DOHH2 (cell line): ENCODE results near the gene SF3A2.

Experiments used
- H3F3A ChIP-seq: fragments of 200-600 bp; sonication (generic), shearing (Covaris generic); 2 replicates; pipeline ENCODE4 v1.6.0; 2016; ENCODE audit warnings: antibody characterized with exemption, mild to moderate bottlenecking; ENCODE audit not compliant: control insufficient read depth, insufficient read depth
- H3K27ac ChIP-seq: fragments of 200-600 bp; sonication (generic); 2 replicates; pipeline ENCODE4 v1.5.1; 2014; ENCODE audit warnings: low read depth, mild to moderate bottlenecking, low read length, moderate library complexity
- H3K27me3 ChIP-seq: fragments of 200-600 bp; sonication (generic); 2 replicates; pipeline ENCODE4 v1.6.1; 2014; ENCODE audit warnings: mild to moderate bottlenecking, low read length, mixed read lengths; ENCODE audit not compliant: control insufficient read depth
- H3K36me3 ChIP-seq: fragments of 200-600 bp; sonication (generic); 2 replicates; pipeline ENCODE4 v1.6.1; 2014; ENCODE audit warnings: mild to moderate bottlenecking, low read length, moderate library complexity, mixed read lengths; ENCODE audit not compliant: control insufficient read depth
- H3K4me1 ChIP-seq: fragments of 200-600 bp; sonication (generic); 2 replicates; pipeline ENCODE4 v1.6.1; 2014; ENCODE audit warnings: mild to moderate bottlenecking, low read length, mixed read lengths; ENCODE audit not compliant: control insufficient read depth
- H3K4me2 ChIP-seq: fragments of 200-600 bp; sonication (generic); 2 replicates; pipeline ENCODE4 v1.6.0; 2014; ENCODE audit warnings: mild to moderate bottlenecking, low read length, moderate library complexity
- H3K4me3 ChIP-seq: fragments of 200-600 bp; sonication (generic); 2 replicates; pipeline ENCODE4 v1.5.1; 2014; ENCODE audit warnings: mild to moderate bottlenecking, low read length, mixed read lengths
- H3K79me2 ChIP-seq: fragments of 200-600 bp; sonication (generic); 2 replicates; pipeline ENCODE4 v1.6.1; 2014; ENCODE audit warnings: mild to moderate bottlenecking, low read length, mixed read lengths; ENCODE audit not compliant: control insufficient read depth
- H3K9me2 ChIP-seq: fragments of 200-600 bp; sonication (generic); replicated peaks from 2 replicates; pipeline ENCODE4 v1.6.1; 2014; ENCODE audit warnings: mild to moderate bottlenecking, low read length, mixed read lengths; ENCODE audit not compliant: control insufficient read depth
- H3K9me3 ChIP-seq: fragments of 200-600 bp; sonication (generic); 2 replicates; pipeline ENCODE4 v1.6.1; 2014; ENCODE audit warnings: antibody characterized with exemption, low read length, mixed read lengths; ENCODE audit not compliant: control insufficient read depth, insufficient read depth
- H4K20me1 ChIP-seq: fragments of 200-600 bp; sonication (generic); 2 replicates; pipeline ENCODE4 v1.6.0; 2014; ENCODE audit warnings: low read depth, mild to moderate bottlenecking, antibody characterized with exemption, low read length, moderate library complexity; ENCODE audit not compliant: control insufficient read depth, insufficient read depth
- EZH2phosphoT487 ChIP-seq: fragments of 200-600 bp; sonication (generic); IDR thresholded peaks from 2 replicates; pipeline ENCODE4 v1.6.1; 2017; ENCODE audit warnings: borderline replicate concordance, mild to moderate bottlenecking, antibody characterized with exemption, low read length, moderate library complexity, mixed read lengths
- TF ChIP-seq, protein P1 (sequence below): fragments of 200-600 bp; sonication (generic); IDR thresholded peaks from one replicate; pipeline ENCODE4 v1.5.1; 2014; ENCODE audit warnings: antibody characterized with exemption, mild to moderate bottlenecking, low read depth, low read length; ENCODE audit not compliant: poor library complexity, severe bottlenecking

SF3A2 gene

DNA sequence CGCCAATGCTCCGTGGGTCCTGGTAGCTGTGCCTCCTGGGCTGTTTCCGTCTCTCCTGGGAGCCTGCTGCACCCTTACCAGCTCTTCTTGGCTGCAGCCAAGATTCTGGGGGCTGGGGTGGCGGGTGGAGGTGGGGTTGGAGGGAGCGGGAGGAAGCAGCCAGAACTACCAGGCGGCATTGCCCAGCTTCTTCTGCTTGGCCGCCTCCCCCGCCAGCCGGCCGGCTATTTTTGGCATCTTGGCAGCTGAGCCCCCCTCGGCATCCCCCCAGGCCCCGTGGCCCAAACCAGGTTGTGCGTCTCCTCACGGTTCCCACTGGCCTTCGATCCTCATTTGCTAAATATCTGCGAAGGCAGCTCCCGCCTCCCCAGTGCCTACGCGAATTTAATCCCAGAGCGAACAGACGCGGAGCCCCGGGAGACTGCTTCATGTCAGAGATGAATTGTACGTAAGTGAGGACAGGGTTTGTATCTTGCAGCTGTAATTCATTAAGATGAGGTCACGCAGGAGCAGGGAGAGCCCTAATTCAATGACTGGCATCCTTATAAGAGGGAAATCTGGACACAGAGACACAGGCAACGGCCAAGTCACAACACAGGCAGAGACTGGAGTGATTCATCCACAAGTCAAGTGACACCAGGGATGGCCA lies 58.2 kb downstream of the SF3A2 start:
- Histone ChIP-seq H4K20me1 (no peaks in the 10 kb centered on the region), H3K79me2 (peaks cover 57% of the 10 kb centered on the region), H3K9me3 (no peaks in the 10 kb centered on the region), H3F3A (peaks cover 5% of the 10 kb centered on the region), H3K4me2 (peak overlapping the region; percentile 76; the same call in 1 of the 2 replicates), H3K9me2 (no peaks in the 10 kb centered on the region), H3K4me1 (peaks cover 65% of the 10 kb centered on the region), H3K4me3 (peak overlapping the region; percentile 62; the same call in 1 of the 2 replicates), H3K27me3 (no peaks in the 10 kb centered on the region), H3K36me3 (peaks cover 40% of the 10 kb centered on the region), H3K27ac (0 out of 2 replicates have a peak overlapping the region, but pooled peaks have one; percentile 26)
- no peak for TF ChIP-seq EZH2phosphoT487
- TF ChIP-seq, protein P1, sequence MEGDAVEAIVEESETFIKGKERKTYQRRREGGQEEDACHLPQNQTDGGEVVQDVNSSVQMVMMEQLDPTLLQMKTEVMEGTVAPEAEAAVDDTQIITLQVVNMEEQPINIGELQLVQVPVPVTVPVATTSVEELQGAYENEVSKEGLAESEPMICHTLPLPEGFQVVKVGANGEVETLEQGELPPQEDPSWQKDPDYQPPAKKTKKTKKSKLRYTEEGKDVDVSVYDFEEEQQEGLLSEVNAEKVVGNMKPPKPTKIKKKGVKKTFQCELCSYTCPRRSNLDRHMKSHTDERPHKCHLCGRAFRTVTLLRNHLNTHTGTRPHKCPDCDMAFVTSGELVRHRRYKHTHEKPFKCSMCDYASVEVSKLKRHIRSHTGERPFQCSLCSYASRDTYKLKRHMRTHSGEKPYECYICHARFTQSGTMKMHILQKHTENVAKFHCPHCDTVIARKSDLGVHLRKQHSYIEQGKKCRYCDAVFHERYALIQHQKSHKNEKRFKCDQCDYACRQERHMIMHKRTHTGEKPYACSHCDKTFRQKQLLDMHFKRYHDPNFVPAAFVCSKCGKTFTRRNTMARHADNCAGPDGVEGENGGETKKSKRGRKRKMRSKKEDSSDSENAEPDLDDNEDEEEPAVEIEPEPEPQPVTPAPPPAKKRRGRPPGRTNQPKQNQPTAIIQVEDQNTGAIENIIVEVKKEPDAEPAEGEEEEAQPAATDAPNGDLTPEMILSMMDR = no peak

DNA sequence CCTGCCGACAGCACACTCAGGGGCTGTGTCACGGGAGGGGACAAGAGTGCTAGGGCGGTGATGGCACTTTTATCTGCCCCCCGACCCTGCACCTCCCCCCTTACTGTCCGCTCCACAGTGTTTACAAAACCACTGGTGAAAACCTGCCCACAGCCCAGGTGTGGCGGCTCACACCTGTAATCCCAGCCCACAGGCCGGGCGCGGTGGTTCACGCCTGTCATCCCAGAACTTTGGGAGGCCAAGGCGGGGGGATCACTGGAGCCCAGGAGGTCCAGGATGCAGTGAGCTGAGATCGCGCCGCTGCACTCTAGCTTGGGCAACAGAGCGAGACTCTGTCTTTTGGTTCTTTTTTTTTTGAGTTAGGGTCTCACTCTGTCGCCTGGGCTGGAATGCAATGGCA lies 59.5 kb downstream of the SF3A2 start:
- Histone ChIP-seq H4K20me1 (no peaks in the 10 kb centered on the region), H3K27ac (peak overlapping the region; percentile 32; the same call in 1 of the 2 replicates), H3K9me3 (no peaks in the 10 kb centered on the region), H3K9me2 (no peaks in the 10 kb centered on the region), H3K36me3 (peaks cover 34% of the 10 kb centered on the region), H3K79me2 (peaks cover 45% of the 10 kb centered on the region), H3K4me2 (no peak overlapping the region; the same call in 1 of the 2 replicates), H3K27me3 (no peaks in the 10 kb centered on the region), H3F3A (peaks cover 5% of the 10 kb centered on the region), H3K4me3 (no peak overlapping the region), H3K4me1 (peaks cover 69% of the 10 kb centered on the region)
- TF ChIP-seq EZH2phosphoT487 = no peak
- TF ChIP-seq, protein P1 = no peak
